NCI-H526 (cell line): ENCODE data around the gene ARHGAP36.

ENCODE experiments used
- DNase-seq, 2 experiments: peaks; one replicate each; lab custom pipeline; 2025; lab: John Stamatoyannopoulos, UW

Gene ARHGAP36

GRCh38 chrX:131072871-131073571 lies 14.9 kb downstream of the ARHGAP36 start:
- no peak for DNase-seq

DNA sequence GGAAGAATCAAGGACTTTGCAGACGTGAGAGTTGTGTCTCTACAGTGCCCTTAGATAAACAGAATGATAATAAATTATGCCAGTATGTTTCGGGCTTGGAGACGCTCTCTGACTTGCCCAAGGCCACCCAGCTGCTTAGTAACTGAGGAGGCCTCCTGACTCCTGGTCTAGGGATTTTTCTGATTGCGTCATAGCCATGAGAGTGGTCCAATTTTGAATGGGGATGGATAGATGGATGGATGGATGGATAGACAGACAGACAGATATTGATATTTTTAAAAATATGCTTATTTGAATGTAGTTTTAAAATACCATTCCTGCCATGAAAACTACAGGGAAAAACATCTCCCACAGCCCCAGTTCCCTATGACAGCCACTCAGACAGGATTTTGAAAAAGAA lies 15.5 kb downstream of the ARHGAP36 start:
- no peak for DNase-seq

- DNase-seq, result no peak
Measured at GRCh38 chrX:131081772-131082740, 23.9 kb downstream of the ARHGAP36 start.

- DNase-seq, result no peak
Measured at GRCh38 chrX:131083510-131084142, 25.5 kb downstream of the ARHGAP36 start.

GRCh38 chrX:131084145-131084544 lies 26.0 kb downstream of the ARHGAP36 start:
- DNase-seq, result no peak

DNA sequence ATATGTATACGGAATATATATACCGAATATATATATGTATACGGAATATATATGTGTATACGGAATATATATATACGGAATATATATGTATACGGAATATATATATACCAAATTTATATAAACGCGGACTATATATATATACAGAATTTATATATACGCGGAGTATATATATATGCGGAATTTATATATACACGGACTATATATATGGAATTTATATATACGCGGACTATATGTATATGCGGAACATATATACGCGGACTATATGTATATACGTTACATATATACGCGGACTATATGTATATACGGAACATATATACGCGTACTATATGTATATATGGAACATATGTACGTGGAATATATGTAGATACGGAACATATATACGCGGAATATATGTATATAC lies 78.6 kb downstream of the ARHGAP36 start:
- DNase-seq, result no peak

GRCh38 chrX:131139072-131139471 lies 80.9 kb downstream of the ARHGAP36 start:
- no peak for DNase-seq
